HepG2 (cell line): ENCODE measurements around the gene SNAI1. TPM values are rescaled to one million over a fixed set of nuclear protein-coding genes. Genes with fewer than 3 reads are reported as not detected.
A peak's percentile ranks its signal among the peaks of the same experiment; 100 is the strongest.

Experiments used
- ADNP ChIP-seq: sonication (generic); formaldehyde crosslinking; IDR thresholded peaks from 2 replicates; pipeline ENCODE4 v1.4.0; 2020; ENCODE audit warnings: missing genetic modification reagents
- FOXC1 ChIP-seq: sonication (generic); formaldehyde crosslinking; IDR thresholded peaks from 2 replicates; pipeline ENCODE4 v1.8.0; 2022; ENCODE audit warnings: mild to moderate bottlenecking, missing genetic modification reagents, borderline replicate concordance
- MED8 ChIP-seq: sonication (generic); formaldehyde crosslinking; IDR thresholded peaks from 2 replicates; pipeline ENCODE4 v1.8.1; 2023; ENCODE audit warnings: mild to moderate bottlenecking, missing genetic modification reagents; ENCODE audit not compliant: insufficient replicate concordance
- TFAP4 ChIP-seq: sonication (generic); IDR thresholded peaks from 2 replicates; pipeline ENCODE4 v1.6.1; 2016; ENCODE audit warnings: low read depth, borderline replicate concordance
- THAP11 ChIP-seq: IDR thresholded peaks from 2 replicates; pipeline ENCODE4 v1.6.1; 2016; ENCODE audit warnings: missing biosample characterization, missing genetic modification reagents
- ZBTB46 ChIP-seq: sonication (generic); formaldehyde crosslinking; IDR thresholded peaks from 2 replicates; pipeline ENCODE4 v1.4.0; 2020; ENCODE audit warnings: mild to moderate bottlenecking, missing genetic modification reagents, borderline replicate concordance
- ZNF121 ChIP-seq: sonication (generic); formaldehyde crosslinking; IDR thresholded peaks from 2 replicates; pipeline ENCODE4 v1.5.0; 2020; ENCODE audit warnings: mild to moderate bottlenecking, missing genetic modification reagents
- ZNF446 ChIP-seq: sonication (generic); formaldehyde crosslinking; IDR thresholded peaks from 2 replicates; pipeline ENCODE4 v1.5.0; 2020; ENCODE audit warnings: mild to moderate bottlenecking, missing genetic modification reagents
- ZNF609 ChIP-seq: sonication (generic); formaldehyde crosslinking; IDR thresholded peaks from 2 replicates; pipeline ENCODE4 v1.4.0; 2020; ENCODE audit warnings: mild to moderate bottlenecking, missing genetic modification reagents, borderline replicate concordance
- ZZZ3 ChIP-seq: sonication (generic); formaldehyde crosslinking; IDR thresholded peaks from 2 replicates; pipeline ENCODE4 v1.4.0; 2020; ENCODE audit warnings: missing genetic modification reagents, mild to moderate bottlenecking, borderline replicate concordance
- polyA plus RNA-seq, 8 experiments: library from polyadenylated mRNA; depleted of rRNA in 3 of 8; stranded (reverse) in 7 of 8; unstranded in 1 of 8; fragments of >200 nt; fragmentation: Illumina TruSeq in 4 of 8; extraction: Trizol in 4 of 8; gene quantifications; 2 replicates each; pipeline versions ENCODE4 v1.2.1 to v1.2.3, GENCODE V29; 2011 to 2016; ENCODE audit warnings: low read depth in 4 of 8, missing spikeins in 1 of 8, mixed read lengths in 1 of 8; ENCODE audit not compliant: insufficient read depth in 1 of 8
- total RNA-seq, 5 experiments: library from RNA; depleted of rRNA; stranded (reverse); fragments of >200 nt; fragmentation: Illumina TruSeq; extraction: Trizol; gene quantifications; 2 replicates each; pipeline ENCODE4 v1.2.3, GENCODE V29; 2016; ENCODE audit warnings: low read depth in 1 of 5
- TF ChIP-seq, protein P1 (sequence below): sonication (generic); formaldehyde crosslinking; IDR thresholded peaks from 2 replicates; pipeline ENCODE4 v1.8.1; 2022; ENCODE audit warnings: low read depth, mild to moderate bottlenecking, missing genetic modification reagents
- TF ChIP-seq, protein P2 (sequence below): sonication (generic); formaldehyde crosslinking; IDR thresholded peaks from 2 replicates; pipeline ENCODE4 v1.4.0; 2020; ENCODE audit warnings: missing genetic modification reagents
- TF ChIP-seq, protein P3 (sequence below): IDR thresholded peaks from 2 replicates; pipeline ENCODE4 v1.6.1; 2016; ENCODE audit warnings: mild to moderate bottlenecking

SNAI1 gene
- total and polyA plus RNA-seq, 2 of the 13 experiments (the other 11 are each of a cell fraction or from before 2014, with no cell fraction given), result 1.3 to 1.4 TPM

GRCh38 chr20:49945701-49946477 is 36.9 kb upstream of the SNAI1 start (continued):
- no peak for TF ChIP-seq ZBTB46 (CRISPR knock-in tag)
- no peak for TF ChIP-seq FOXC1 (CRISPR knock-in tag)
- peak; percentile 98 for TF ChIP-seq TFAP4
- TF ChIP-seq MED8, result no peak
- peak; percentile 66; the same call in 1 of the 2 replicates for TF ChIP-seq ZNF121
- TF ChIP-seq, protein P1, sequence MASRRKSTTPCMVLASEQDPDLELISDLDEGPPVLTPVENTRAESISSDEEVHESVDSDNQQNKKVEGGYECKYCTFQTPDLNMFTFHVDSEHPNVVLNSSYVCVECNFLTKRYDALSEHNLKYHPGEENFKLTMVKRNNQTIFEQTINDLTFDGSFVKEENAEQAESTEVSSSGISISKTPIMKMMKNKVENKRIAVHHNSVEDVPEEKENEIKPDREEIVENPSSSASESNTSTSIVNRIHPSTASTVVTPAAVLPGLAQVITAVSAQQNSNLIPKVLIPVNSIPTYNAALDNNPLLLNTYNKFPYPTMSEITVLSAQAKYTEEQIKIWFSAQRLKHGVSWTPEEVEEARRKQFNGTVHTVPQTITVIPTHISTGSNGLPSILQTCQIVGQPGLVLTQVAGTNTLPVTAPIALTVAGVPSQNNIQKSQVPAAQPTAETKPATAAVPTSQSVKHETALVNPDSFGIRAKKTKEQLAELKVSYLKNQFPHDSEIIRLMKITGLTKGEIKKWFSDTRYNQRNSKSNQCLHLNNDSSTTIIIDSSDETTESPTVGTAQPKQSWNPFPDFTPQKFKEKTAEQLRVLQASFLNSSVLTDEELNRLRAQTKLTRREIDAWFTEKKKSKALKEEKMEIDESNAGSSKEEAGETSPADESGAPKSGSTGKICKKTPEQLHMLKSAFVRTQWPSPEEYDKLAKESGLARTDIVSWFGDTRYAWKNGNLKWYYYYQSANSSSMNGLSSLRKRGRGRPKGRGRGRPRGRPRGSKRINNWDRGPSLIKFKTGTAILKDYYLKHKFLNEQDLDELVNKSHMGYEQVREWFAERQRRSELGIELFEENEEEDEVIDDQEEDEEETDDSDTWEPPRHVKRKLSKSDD (CRISPR knock-in tag), result peak; percentile 38; the same call in 1 of the 2 replicates
- TF ChIP-seq ZZZ3 (CRISPR knock-in tag), result no peak
- 0 out of 2 replicates have a peak, but pooled peaks have one; percentile 33 for TF ChIP-seq ZNF446 (CRISPR knock-in tag)
- no peak for TF ChIP-seq THAP11
- peak; percentile 96 for TF ChIP-seq ADNP
- TF ChIP-seq, protein P2, sequence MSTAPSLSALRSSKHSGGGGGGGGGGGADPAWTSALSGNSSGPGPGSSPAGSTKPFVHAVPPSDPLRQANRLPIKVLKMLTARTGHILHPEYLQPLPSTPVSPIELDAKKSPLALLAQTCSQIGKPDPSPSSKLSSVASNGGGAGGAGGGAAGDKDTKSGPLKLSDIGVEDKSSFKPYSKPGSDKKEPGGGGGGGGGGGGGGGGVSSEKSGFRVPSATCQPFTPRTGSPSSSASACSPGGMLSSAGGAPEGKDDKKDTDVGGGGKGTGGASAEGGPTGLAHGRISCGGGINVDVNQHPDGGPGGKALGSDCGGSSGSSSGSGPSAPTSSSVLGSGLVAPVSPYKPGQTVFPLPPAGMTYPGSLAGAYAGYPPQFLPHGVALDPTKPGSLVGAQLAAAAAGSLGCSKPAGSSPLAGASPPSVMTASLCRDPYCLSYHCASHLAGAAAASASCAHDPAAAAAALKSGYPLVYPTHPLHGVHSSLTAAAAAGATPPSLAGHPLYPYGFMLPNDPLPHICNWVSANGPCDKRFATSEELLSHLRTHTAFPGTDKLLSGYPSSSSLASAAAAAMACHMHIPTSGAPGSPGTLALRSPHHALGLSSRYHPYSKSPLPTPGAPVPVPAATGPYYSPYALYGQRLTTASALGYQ (CRISPR knock-in tag), result peak; percentile 65; the same call in 1 of the 2 replicates
- peak; percentile 90 for TF ChIP-seq ZNF609 (CRISPR knock-in tag)
- TF ChIP-seq, protein P3, sequence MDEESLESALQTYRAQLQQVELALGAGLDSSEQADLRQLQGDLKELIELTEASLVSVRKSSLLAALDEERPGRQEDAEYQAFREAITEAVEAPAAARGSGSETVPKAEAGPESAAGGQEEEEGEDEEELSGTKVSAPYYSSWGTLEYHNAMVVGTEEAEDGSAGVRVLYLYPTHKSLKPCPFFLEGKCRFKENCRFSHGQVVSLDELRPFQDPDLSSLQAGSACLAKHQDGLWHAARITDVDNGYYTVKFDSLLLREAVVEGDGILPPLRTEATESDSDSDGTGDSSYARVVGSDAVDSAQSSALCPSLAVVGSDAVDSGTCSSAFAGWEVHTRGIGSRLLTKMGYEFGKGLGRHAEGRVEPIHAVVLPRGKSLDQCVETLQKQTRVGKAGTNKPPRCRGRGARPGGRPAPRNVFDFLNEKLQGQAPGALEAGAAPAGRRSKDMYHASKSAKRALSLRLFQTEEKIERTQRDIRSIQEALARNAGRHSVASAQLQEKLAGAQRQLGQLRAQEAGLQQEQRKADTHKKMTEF (CRISPR knock-in tag), result peak; percentile 86
